GM18508 (cell line): ENCODE data around the gene NCLN.
"Not testable (repeated sequence)": the region's sequence is repeated elsewhere in the genome, so short reads cannot be mapped to it uniquely, and the experiment has no call there.

Experiments
- ATAC-seq: cut with Tn5 transposase; IDR thresholded peaks from one replicate; pipeline ENCODE4 v1.9.1; 2021; ENCODE audit warnings: moderate number of reproducible peaks; ENCODE audit not compliant: insufficient read depth, unreplicated experiment

NCLN gene

DNA sequence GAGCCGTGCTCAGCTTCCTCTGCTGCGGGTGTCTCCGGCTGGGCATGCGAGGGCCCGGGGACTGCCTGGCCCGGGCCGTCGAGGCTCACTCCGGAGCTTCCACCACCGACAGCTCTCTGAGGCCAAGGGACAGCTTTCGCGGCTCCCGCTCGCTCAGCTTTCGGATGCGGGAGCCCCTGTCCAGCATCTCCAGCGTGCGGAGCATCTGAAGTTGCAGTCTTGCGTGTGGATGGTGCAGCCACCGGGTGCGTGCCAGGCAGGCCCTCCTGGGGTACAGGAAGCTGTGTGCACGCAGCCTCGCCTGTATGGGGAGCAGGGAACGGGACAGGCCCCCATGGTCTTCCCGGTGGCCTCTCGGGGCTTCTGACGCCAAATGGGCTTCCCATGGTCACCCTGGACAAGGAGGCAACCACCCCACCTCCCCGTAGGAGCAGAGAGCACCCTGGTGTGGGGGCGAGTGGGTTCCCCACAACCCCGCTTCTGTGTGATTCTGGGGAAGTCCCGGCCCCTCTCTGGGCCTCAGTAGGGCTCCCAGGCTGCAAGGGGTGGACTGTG, 5.9 kb upstream of the NCLN start:
- no peak for ATAC-seq

- ATAC-seq: no peak
Observed at GRCh38 chr19:3183721-3184641, 1.7 kb upstream of the NCLN start.

DNA sequence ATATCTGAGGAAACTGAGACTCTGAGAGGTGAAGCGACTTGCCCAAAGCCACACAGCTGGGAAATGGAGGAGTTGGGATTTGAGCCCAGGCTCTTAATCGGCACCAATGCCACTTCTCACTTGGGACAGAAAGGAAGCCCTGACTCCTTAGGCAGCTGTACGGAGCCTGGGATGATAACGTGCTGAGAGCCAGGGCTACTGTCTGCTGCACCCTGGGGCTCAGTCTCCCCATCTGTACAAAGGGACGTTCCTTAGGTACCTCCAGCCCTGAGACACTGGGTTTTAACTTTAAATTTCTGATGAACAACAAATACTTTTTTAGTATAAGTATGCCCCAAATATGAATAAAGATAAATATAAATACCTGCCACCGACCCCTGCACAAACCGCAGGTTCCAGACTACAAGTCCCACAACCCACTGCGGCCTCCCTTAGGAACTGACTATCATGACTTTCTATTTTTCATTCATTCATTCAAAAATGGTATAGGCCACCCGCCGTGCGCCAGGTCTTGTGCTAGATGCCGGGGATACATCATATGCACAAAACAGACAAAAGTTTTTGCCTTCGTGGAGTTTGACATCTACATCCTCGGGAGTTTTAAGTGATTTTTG, 776 bp upstream of the NCLN start:
- ATAC-seq: peak; percentile 8

DNA sequence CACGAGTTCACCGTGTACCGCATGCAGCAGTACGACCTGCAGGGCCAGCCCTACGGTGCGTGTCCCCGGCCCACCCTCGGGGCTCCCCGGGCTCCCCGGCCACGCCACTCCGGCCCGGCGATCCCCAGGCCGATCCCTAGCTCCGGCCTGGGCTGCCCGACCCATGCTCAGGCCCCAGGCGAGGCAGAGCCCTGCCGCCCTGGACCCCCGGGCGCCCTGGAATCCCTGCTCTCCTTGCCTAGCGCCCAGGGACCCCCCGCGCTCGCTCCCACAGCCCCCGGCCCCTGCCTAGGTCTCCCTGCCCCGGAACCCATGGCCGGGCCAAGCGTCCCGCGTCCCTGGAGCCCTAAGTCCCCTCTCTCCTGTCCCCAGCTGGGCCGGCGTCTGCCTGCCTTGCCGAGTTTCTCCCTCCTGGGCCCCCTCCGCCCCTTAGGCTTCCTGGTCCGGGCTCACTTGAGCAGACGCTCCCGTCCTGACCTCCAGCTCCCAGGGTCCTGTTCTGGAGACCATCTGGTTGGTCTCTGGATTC, 494 bp downstream of the NCLN start:
- ATAC-seq: no peak

DNA sequence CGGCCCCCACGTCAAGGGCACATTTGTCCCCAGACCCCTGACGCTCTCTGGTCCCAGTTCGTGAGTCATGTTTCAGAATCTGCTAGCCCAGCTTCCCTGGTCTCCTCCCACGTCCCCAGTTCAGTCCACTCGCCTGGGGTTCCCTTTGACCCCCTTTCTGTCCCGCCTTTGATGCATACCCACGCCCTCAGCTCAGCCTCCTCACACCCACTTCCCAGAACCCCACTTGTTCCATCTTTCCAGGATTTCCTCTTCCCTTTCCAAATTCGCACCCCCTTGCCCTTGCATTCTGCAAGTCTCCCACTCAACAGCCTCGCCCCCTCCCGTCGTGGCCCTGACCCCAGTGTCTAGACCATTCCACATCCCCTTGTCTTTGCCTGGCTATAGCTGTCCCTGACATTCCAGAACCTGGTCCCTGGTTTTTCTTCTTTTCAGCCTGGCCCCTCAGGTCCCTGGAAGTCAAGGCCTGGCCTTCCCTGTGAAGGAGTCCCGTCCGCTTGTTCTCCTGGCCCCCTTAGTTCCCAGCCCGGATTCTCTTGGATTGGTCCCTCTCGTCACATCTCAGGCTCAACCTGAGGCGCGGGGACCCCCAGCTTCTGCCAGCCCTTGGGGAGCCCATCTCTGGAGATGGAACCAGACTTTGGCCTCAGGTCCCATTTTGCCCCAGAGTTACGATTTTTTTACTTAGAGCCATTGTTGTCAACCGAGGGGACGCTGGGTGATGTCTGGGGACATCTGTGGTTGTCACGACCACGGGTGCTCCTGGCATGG, 1.3 kb downstream of the NCLN start:
- ATAC-seq: no peak

DNA sequence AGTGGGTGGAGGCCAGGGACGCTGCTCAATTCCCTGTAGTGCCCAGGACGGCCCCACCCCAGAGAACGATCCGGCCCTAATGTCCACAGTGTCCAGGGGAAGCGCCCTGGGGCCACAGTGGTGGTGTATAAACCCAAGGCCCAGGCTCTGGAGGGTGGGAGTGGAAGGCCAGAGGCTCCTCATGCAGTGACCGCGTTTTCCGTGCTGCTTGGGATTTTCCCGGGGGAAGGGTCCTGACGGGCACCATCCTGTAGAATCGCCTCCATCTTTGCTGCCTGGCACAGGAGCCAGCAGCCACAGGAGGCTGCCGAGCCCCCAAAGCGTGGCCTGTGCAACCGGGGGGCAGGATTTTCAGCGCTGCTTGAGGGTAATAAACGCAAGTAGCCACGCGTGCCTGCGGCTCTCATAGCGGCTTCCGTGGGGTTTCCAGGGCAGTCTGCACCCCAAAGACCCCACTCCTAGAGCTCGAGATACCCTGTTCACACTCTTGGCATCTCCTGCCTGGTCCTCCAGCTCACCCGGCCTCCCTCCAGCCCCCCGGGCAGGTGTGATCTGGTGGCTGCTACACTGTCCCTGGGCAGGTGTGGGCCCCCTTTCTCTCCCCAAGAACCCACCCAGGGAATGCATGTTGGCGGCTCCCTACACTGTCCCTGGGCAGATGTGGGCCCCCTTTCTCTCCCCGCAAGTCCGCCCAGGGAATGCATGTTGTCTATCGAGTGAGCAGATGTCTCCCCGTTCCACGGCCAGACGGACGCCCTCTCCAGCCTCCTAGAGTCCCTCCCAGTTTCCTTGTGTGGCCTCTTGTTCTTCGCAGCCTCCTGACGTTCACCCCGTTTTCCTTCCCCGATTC, 2.2 kb downstream of the NCLN start:
- no peak for ATAC-seq

- ATAC-seq: no peak
Observed at GRCh38 chr19:3188627-3189596, 3.2 kb downstream of the NCLN start.

DNA sequence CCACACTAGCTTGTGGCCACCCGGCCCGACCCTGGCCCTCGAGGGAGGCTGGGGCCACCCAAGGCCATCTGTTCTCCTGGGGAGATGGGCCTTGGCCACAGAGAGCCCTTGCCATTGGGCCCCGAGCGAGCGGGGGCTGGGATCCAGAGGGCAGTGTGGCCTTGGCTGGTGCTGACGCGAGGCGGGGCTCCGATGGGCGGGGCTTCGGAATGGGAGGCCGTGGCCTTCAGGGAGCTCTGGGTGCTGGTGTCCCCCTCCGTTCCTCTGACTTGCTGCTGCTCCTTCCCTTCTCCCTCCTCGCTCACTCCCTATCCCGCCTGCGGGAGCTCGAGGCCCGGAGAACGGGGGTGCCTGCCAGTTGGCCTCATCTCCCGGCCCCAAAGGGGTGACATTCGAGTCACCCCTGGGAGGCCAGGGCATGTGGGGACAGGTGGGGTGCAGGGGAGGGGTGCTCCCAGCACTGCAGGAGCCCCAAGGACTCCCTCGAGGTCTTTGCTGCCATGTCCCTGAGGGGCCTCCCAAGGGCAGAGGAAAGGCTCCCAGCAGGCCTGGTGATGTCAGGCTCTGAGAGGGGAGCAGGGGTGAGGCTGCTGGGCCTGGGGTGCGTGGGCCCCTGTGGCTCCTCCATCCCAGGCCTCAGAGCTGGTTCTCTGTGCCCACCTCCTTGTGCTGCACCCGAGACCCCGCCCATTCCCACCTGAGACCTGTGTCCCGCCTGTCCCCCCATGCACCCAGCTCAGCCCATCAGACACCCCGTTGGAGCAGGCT, 4.2 kb downstream of the NCLN start:
- ATAC-seq: no peak

DNA sequence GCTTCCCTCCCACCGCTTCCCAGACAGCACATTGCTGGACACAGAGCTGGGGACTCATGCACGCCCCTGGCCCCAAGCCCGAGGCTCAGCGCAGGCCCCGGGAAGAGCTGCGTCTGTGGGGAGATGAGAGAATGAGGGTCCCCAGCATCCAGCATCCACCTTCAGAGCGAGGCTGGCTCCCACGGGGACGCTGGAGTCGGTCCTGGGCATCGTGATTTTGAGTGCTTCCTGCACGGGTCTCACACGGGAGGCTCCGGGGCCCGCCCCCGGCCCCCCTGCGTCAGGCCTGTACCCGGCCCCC, 4.7 kb downstream of the NCLN start:
- ATAC-seq: no peak

GRCh38 chr19:3190921-3191805, 5.4 kb downstream of the NCLN start:
- no peak for ATAC-seq

DNA sequence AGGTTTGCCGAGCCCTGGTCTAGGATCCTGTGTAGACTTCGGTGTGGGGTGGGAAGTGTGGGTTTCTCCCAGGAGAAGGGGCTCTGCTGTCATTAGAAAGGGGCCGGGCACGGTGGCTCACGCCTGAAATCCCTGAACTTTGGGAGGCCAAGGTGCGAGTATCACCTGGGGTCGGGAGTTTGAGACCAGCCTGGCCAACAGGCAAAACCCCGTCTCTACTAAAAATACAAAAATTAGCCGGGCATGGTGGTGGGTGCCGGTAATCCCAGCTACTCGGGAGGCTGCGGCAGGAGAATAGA, 6.0 kb downstream of the NCLN start:
- ATAC-seq: not testable (repeated sequence)

GRCh38 chr19:3192228-3192635, 6.5 kb downstream of the NCLN start:
- no peak for ATAC-seq

DNA sequence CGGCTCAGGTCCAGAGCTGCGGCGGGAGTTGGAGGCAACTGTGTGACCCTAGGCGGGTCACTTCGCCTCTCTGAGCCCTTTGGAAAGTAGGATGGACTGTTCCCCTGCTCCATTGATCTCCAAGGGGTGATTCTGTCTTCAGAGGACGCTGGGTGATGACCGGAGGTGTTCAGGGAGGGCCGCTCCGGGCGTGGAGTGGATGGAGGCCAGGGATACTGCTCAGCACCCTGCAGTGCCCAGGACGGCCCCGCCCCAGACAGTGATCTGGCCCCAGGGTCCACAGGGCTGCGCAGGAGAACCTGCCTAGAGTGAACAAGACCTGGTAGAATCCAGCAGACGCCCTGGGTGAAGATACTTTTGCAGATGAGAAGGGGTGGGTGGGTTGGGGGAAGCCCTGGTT, 7.0 kb downstream of the NCLN start:
- ATAC-seq: no peak

DNA sequence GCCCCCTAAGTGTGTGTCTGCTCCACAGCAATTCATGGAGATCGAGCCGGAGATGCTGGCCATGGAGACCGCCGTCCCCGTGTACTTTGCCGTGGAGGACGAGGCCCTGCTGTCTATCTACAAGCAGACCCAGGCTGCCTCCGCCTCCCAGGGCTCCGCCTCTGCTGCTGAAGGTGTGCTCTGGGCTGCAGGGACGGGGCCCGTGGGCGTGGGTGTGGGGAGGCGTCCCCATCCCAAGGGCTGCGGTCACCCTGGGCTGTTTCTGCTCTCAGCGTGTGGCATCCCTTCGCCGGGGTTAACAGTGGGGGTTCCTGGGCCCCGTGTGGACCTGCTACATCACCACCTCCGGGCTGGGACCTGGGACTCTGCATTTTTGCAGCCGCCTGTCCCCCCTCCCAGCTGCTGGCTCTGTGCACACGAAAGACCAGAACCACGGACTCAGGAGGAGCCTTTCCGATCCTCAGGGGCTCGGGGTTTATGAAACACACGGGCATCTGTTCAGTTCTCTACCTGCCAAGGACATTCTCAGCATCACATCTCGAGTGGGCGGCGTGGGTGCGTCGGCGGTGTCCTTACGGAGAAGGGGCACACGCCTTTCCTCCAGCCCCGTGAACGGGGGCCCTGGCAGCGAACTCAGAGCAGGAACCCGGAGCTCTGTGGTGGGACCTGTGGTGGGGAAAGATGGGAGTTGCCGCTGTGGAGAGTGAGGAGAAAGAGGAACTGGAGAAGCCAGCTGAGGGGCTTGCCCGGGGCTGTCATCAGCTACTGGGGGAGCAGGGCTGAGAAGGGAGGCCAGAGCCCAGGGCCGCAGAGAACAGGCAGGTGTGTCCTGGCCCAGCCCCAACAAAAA, 7.8 kb downstream of the NCLN start:
- no peak for ATAC-seq

DNA sequence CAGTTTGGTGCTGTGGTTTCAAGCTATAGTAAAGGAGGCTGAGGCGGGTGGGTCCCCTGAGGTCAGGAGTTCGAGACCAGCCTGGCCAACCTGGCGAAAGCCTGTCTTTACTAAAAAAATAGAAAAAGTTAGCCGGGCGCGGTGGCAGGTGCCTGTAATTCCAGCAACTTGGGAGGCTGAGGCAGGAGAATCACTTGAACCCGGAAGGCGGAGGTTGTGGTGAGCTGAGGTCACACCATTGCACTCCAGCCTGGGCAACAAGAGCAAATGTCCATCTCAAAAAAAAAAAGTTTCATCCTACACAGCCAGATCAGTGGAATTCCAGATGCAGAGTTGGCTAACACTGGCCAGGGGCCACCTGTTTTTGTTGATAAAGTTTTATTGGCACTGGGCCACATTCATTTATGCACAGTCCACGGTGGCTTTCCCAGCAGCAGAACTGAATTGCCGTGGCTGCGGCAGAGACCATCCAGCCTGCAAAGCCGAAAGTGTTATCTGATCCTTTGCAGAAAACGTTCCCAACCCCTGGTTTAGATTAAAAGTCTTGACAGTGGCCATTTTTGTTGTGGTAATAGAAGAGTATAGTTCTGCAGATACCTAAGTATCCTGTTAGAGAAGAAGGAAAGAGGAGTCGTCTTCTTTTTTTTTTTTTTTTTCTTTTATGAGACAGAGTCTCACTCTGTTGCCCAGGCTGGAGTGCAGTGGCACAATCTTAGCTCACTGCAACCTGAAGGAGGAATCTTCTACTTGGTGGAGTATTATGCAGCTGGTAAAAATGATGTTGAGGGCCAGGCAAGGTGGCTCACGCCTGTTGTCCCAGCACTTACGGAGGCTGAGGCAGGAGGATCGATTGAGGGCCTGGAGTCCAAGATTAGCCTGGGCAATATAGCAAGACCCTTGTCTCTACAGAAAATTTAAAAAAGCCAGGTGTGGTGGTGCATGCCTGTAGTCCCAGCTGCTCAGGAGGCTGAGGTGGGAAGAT, 8.7 kb downstream of the NCLN start:
- ATAC-seq: no peak
